ENCODE results near the gene NUTM2B.
"Not testable (repeated sequence)": the region's sequence is repeated elsewhere in the genome, so short reads cannot be mapped to it uniquely, and the experiment has no call there.

DNA sequence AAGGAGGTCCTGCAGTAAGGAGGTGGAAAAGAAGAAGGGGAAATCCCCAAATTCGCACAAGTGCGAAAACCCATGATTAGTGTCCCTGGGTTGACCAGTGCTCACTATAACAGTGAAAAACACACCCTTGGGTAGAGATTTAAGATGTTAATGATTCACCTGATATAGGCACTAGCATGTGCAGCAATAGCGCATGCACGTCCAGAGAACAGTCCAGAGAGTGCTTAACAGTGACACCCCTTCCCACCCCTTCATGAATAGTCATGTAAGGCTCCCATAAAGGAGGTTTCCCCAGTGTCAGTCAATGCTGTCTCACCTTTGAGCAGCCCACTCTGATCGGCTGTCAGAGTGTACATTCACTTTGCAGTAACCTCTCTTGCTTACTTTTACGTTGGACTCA, 6.4 kb upstream of the NUTM2B start:
- TF ChIP-seq, protein P1, sequence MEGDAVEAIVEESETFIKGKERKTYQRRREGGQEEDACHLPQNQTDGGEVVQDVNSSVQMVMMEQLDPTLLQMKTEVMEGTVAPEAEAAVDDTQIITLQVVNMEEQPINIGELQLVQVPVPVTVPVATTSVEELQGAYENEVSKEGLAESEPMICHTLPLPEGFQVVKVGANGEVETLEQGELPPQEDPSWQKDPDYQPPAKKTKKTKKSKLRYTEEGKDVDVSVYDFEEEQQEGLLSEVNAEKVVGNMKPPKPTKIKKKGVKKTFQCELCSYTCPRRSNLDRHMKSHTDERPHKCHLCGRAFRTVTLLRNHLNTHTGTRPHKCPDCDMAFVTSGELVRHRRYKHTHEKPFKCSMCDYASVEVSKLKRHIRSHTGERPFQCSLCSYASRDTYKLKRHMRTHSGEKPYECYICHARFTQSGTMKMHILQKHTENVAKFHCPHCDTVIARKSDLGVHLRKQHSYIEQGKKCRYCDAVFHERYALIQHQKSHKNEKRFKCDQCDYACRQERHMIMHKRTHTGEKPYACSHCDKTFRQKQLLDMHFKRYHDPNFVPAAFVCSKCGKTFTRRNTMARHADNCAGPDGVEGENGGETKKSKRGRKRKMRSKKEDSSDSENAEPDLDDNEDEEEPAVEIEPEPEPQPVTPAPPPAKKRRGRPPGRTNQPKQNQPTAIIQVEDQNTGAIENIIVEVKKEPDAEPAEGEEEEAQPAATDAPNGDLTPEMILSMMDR (IDR thresholded peaks at IDR 0.05): not testable (repeated sequence)
- not testable (repeated sequence) for TF ChIP-seq ZFX (IDR thresholded peaks at IDR 0.05; ENCODE audit: borderline replicate concordance)
